ENCODE results near the gene FBXO9. TPM values are rescaled to one million over a fixed set of nuclear protein-coding genes. Genes with fewer than 3 reads are reported as not detected.

Gene FBXO9
- total and polyA plus RNA-seq, 10 of the 15 experiments (the other 5 are each of a cell fraction or from before 2014, with no cell fraction given) = 9.9 to 68.9 (median 31.3) TPM

- H2AFZ ChIP-seq (ENCODE audit: control insufficient read depth, low read depth, low read length) = no peak overlapping the region
- ChIA-PET POLR2A (no interaction called here), CTCF (no interaction called here), RAD21 (ENCODE audit: unreplicated experiment) (interaction anchor here (0.5 kb wide), 1 partner anchor 296 kb away, joined by 3 read pairs; no protein-coding TSS in a partner anchor), SMC1A (ENCODE audit: uncharacterized antibody, unreplicated experiment) (interaction anchor here (0.9 kb wide), 1 partner anchor 10 kb away, joined by 3 read pairs; no protein-coding TSS in a partner anchor)
- H3K4me3 ChIP-seq = no peak overlapping the region
- no peak overlapping the region for H3K9ac ChIP-seq (ENCODE audit: control insufficient read depth, insufficient read depth, low read length)
- no peaks in the 10 kb centered on the region for H4K20me1 ChIP-seq (ENCODE audit: control insufficient read depth, insufficient read depth)
- H3K27ac ChIP-seq (ENCODE audit: control insufficient read depth, insufficient read depth) = no peak overlapping the region
- 89% methylated on average over 1 of the region's 1 CpG for WGBS (ENCODE audit: insufficient coverage, insufficient replicate concordance, low lambda C conversion rate, missing lambda C conversion rate)
- FAIRE-seq = no peak
- peaks cover 0 to 2% of the 10 kb centered on the region in 2 experiments; a peak in 3 of 4 replicates for H3K27me3 ChIP-seq (replicated peaks in 1 of 2; ENCODE audit: control insufficient read depth in 2 of 2, insufficient read depth in 2 of 2, low read length in 1 of 2)
- H3K36me3 ChIP-seq (ENCODE audit: control insufficient read depth in 2 of 2, insufficient read depth in 2 of 2, low read length in 1 of 2) = no peaks in the 10 kb centered on the region
- intact Hi-C loops (cut with micrococcal nuclease; ENCODE audit: unreplicated experiment) = no loop called here
- no peaks in the 10 kb centered on the region for H3K4me1 ChIP-seq (ENCODE audit: control insufficient read depth, insufficient read depth, low read length)
- no peak overlapping the region for H3K4me2 ChIP-seq (ENCODE audit: control insufficient read depth, insufficient read depth)
- H3K79me2 ChIP-seq (ENCODE audit: control insufficient read depth, insufficient read depth, low read length) = no peaks in the 10 kb centered on the region
- ATAC-seq = no peak
- DNase-seq (ENCODE audit: low read depth, low spot score) = no peak
- H3K9me3 ChIP-seq (replicated peaks; ENCODE audit: control insufficient read depth, insufficient read depth, low read length) = no peaks in the 10 kb centered on the region
- in situ Hi-C loops (cut with MboI) = no loop called here
- no TSS peak for BruUV-seq (replicated peaks)
- TF ChIP-seq RELB (IDR thresholded peaks at IDR 0.05; ENCODE audit: low read depth) = no peak
- TF ChIP-seq CBX3 (IDR thresholded peaks at IDR 0.05; ENCODE audit: borderline replicate concordance, low read depth) = no peak
- TF ChIP-seq ZNF687 (IDR thresholded peaks at IDR 0.05) = no peak
- TF ChIP-seq PML (IDR thresholded peaks at IDR 0.05; ENCODE audit: low read length) = no peak
- TF ChIP-seq ZBTB4 (CRISPR knock-in tag; IDR thresholded peaks at IDR 0.05) = no peak
- TF ChIP-seq IKZF1 (conservative IDR thresholded peaks at IDR 0.05) = no peak
- TF ChIP-seq ZNF384 (IDR thresholded peaks at IDR 0.05; ENCODE audit: borderline replicate concordance, low read depth, low read length) = no peak
- TF ChIP-seq MTA3 (IDR thresholded peaks at IDR 0.05; ENCODE audit: borderline replicate concordance, low read length) = no peak
- TF ChIP-seq SMARCA5 (IDR thresholded peaks at IDR 0.05) = no peak
- TF ChIP-seq EP300 (IDR thresholded peaks at IDR 0.05; ENCODE audit: borderline replicate concordance in 1 of 2, control insufficient read depth in 1 of 2, low read depth in 2 of 2, low read length in 2 of 2) = no peak
- TF ChIP-seq IRF3 (IDR thresholded peaks at IDR 0.05) = no peak
- no peak for TF ChIP-seq KAT2A (conservative IDR thresholded peaks at IDR 0.05; ENCODE audit: control insufficient read depth, low read depth, low read length)
- TF ChIP-seq FOXK2 (IDR thresholded peaks at IDR 0.05) = no peak
Measured at GRCh38 chr6:53115113-53115512, 49.9 kb downstream of the FBXO9 start.
